ENCODE results near the gene VWCE. TPM values are rescaled to one million over a fixed set of nuclear protein-coding genes. Genes with fewer than 3 reads are reported as not detected.

VWCE gene
- total RNA-seq, 1 donor from 2014 or later = 10.6 TPM

DNA sequence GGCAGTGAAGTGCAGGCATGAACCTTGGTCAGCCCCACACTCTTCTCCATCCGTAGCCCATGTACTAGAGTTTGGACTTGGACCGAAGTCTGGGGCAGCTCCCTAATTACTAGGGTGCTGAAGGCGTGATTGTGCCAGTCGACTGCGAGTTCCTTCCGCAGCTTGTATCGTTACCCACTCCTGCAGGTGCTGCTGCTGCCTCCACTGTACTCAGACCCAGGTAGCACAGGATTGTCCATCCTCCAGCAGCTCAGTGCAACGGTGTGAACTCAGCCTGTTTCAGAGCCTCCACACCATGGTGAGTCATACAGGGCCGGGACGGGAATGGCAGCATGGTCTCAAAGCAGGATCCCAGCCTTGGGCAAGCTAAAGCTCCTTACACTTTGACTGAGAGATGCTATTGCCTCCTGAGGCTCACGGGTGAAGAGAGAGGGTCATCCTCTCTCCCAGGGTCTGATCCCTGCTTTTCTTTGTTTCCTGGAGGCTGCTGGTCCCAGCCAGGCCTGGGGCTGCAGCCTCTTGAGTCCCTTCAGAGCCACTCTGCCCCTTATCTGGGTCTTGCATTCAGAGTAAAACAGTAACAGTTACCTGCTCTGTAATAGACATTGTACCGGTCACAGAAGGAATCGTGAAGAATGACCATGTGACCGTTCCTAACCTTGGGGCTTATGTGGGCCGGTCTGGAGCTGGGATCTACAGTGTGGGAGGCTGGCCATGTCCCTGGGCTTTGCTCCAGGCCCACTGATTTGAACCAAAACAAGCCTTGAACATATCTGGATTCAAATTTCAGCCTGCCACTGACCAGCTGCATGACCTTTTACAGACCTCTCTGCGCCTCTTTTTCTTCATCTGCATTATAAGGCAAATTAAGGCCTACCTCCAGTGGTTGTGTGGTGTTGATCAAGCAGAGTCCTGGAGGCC lies 39.6 kb upstream of the VWCE start:
- Mint-ChIP-seq H3K4me1 (peaks cover 46% of the 10 kb centered on the region), H3K4me3 (peak overlapping the region; percentile 97), H3K36me3 (ENCODE audit: low read depth) (peaks cover 33% of the 10 kb centered on the region), H3K27ac (peak overlapping the region; percentile 98), H3K9me3 (no peaks in the 10 kb centered on the region), H3K27me3 (no peaks in the 10 kb centered on the region)
- peak; percentile 60 for DNase-seq
- intact Hi-C loops (cut with micrococcal nuclease) = loop anchor here (5.0 kb wide), 1 partner anchor 492 kb away; the partner anchor contains the start of gene CCDC86

DNA sequence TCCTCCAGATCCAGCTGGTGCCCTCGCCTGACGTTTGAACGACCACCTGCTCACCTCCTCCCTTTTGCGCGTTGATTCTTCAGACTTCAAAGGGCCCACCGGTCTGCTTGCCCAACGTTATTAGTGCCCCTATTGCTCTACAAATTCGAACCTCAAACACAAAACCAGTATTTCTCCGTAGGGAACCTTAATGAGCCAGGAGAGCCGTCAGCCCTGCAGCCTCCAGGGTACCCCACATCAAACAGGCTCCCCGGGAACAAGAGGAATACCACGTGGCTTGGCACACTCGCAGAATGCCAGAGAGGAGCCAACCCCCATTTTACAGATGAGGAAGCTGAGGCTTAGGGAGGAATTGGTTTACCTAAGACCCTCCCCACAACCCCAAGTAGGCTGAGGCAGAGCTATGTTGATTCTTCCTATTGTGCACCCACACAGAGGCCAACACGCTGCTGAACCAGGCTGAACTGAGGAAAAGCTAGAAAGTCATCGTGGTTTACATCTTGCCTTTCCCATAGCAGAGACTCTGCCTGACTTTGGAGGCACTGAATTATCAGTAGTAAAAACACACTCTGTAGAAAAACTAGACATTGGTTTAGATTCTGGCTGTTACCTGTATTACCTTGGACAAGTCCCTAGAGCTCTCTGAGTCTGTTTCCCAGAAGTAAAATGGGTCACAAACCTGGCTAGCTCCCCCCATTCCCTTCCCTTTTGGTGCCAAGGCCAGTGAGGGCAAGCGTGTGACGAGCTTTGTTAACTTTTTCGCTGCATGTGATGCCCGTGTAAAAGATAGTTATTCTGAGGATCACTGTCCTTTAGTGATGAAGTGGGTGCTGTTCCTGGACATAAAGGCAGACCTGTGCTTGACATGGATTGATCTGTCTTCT lies 38.7 kb upstream of the VWCE start:
- intact Hi-C loops (cut with micrococcal nuclease) = loop anchor here (1.0 to 5.0 kb wide), 5 partner anchors 29 to 491 kb away; partner anchors contain the start of genes CCDC86, CPSF7, PRPF19 and TMEM138
- H3K9me3 Mint-ChIP-seq = no peaks in the 10 kb centered on the region
- peak overlapping the region; percentile 97 for H3K4me3 Mint-ChIP-seq
- H3K4me1 Mint-ChIP-seq = peaks cover 52% of the 10 kb centered on the region
- DNase-seq = no peak
- no peaks in the 10 kb centered on the region for H3K27me3 Mint-ChIP-seq
- H3K36me3 Mint-ChIP-seq (ENCODE audit: low read depth) = peaks cover 37% of the 10 kb centered on the region
- peak overlapping the region; percentile 98 for H3K27ac Mint-ChIP-seq

DNA sequence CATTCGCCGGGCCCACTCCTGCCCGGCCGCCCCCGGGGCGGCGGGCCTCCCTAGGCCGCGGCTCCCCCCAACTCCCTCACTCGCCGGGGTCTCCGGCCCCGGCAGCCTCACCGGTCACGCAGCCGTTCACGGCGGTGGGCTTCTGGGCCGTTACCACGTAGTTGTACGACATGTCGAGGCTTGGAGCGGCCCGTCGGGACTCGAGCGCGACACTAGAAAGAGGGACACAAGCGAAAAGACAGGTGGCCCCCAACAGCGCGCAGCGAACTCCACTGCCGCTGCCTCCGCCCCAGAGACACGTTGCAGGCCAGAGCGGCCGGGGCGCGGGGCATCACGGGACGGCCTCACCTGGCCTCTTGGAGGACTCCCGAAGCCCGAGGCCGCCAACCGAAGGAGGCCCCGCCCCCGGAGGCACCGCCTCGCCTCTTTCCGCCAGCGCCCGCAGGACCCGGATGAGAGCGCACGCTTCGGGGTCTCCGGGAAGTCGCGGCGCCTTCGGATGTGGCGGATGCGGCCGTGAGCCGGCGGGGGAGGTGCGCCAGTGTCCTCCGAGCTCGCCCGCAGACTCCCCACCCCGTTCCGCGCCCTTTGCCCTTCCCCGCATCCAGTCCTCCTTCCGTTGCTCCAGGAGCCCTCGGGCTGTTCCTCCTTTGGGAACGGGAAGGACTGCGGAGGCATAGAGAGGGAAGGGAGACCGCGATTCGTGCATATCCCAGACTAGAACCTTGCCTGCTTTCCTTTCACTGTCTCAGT lies 37.9 kb upstream of the VWCE start, which contains the start of the genes DDB1 and TKFC:
Gene DDB1, minus strand, starts transcription at position 309 of the 753 bp plus-strand sequence. Its CDS starts 137 bp downstream, at position 172.
Gene TKFC, plus strand, starts transcription at position 432 of the 753 bp plus-strand sequence. CDS start 1,501 bp downstream, outside the sequence.
- H3K27ac Mint-ChIP-seq = peak within 1 kb of the TSS; percentile 98
- H3K4me3 Mint-ChIP-seq = peak within 1 kb of the TSS; percentile 97
- H3K9me3 Mint-ChIP-seq = no peaks in the 10 kb centered on the region
- peak; percentile 100 for DNase-seq
- peaks cover 43% of the 10 kb centered on the region for H3K36me3 Mint-ChIP-seq (ENCODE audit: low read depth)
- peaks cover 56% of the 10 kb centered on the region for H3K4me1 Mint-ChIP-seq
- no peaks in the 10 kb centered on the region for H3K27me3 Mint-ChIP-seq
- intact Hi-C loops (cut with micrococcal nuclease) = loop anchor here (1.0 to 5.0 kb wide), 5 partner anchors 29 to 491 kb away; partner anchors contain the start of genes CCDC86, CPSF7, PRPF19 and TMEM138

DNA sequence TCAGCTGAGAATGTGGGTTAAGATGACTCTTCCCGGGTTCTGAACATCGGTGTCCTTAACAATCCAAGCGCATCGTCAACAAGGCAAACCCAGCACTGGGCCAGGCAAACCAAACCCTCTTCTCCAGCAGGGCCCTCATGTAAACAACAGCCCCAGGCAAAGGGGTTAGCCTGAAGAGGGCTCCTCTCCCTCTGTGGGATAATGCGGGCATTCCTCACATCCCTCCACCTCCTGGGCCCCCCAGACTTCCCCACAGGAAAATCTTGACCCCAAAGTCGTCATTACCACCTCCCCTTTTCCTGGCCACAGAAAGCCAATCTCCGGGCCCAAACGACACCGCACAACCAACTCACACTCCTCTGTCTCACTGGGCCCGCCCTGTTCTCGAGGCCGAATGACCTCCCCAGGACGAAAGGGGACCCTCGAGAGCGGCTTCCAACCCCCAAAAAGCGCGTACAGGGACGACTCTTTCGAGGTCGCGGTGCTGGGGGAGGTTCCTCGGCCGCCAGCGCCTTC lies 37.2 kb upstream of the VWCE start:
- DNase-seq = peak; percentile 69
- Mint-ChIP-seq H3K27ac (peak overlapping the region; percentile 98), H3K9me3 (no peaks in the 10 kb centered on the region), H3K4me1 (peaks cover 60% of the 10 kb centered on the region), H3K27me3 (no peaks in the 10 kb centered on the region), H3K4me3 (peak overlapping the region; percentile 97), H3K36me3 (ENCODE audit: low read depth) (peaks cover 49% of the 10 kb centered on the region)
- intact Hi-C loops (cut with micrococcal nuclease) = loop anchor here (5.0 kb wide), 1 partner anchor 490 kb away; the partner anchor contains the start of gene CCDC86

DNA sequence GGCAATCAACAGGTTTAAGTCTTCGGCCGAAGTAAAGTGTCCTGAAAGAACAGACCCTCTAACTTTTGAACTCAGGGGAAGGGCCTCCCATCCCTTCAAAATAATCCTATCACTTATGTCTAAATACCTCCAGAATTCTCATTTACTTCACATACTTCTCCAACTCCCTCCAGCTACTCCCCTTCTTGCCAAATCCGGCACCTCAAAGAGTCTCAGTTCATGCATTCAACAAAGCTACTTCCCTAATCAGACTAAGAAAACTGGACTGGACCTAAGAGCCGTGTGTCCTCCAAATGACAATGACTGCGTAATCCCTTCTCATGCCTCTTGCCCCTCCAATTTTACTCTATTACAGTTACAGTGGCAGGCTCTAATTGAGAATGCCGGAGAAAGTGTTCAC lies 36.5 kb upstream of the VWCE start:
- Mint-ChIP-seq H3K36me3 (ENCODE audit: low read depth) (peaks cover 49% of the 10 kb centered on the region), H3K9me3 (no peaks in the 10 kb centered on the region), H3K27ac (peak overlapping the region; percentile 98), H3K4me3 (peak overlapping the region; percentile 97), H3K4me1 (peaks cover 56% of the 10 kb centered on the region), H3K27me3 (no peaks in the 10 kb centered on the region)
- no peak for DNase-seq
- intact Hi-C loops (cut with micrococcal nuclease) = loop anchor here (5.0 kb wide), 1 partner anchor 489 kb away; the partner anchor contains the start of gene CCDC86

DNA sequence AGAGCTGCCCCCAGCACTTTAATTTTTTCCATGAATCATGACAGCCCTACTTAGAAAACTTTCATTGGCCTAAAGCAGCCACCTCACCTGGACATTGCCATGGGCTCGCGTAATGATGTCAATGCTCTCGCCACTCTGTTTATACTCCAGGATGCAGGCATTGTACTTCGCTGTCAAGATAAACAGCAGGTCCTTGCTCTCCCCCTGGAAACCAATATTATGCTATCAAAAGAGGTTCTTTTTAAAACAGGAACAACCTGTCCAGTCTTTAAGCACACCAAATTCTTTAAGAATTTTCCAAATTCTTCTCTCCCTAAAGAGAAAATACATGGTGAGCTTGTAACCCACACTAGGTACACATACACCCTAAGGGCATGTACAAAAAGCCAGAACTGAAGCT lies 34.8 kb upstream of the VWCE start:
- Mint-ChIP-seq H3K27ac (no peak overlapping the region), H3K4me3 (no peak overlapping the region), H3K27me3 (no peaks in the 10 kb centered on the region), H3K9me3 (no peaks in the 10 kb centered on the region), H3K4me1 (peaks cover 49% of the 10 kb centered on the region), H3K36me3 (ENCODE audit: low read depth) (peaks cover 64% of the 10 kb centered on the region)
- intact Hi-C loops (cut with micrococcal nuclease) = loop anchor here (5.0 kb wide), 1 partner anchor 488 kb away; the partner anchor contains the start of gene CCDC86
- DNase-seq = no peak

DNA sequence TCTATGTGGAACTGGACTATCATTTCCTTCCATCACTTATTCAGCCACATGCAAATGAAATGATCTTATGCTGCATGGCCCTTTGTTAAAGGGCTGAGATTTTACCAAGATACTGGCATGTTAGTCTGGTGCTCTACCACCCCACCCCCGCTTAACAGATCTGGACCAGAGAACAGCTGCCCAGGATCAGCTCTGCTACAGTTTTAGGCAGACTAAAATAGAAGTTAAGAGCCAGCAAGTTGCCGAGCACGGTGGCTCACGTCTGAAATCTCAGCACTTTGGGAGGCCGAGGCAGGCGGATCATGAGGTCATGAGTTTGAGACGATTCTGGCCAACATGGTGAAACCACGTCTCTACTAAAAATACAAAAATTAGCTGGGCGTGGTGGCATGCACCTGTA lies 33.2 kb upstream of the VWCE start:
- no peak overlapping the region for H3K4me3 Mint-ChIP-seq
- no peaks in the 10 kb centered on the region for H3K27me3 Mint-ChIP-seq
- intact Hi-C loops (cut with micrococcal nuclease) = no loop called here
- H3K9me3 Mint-ChIP-seq = no peaks in the 10 kb centered on the region
- H3K4me1 Mint-ChIP-seq = peaks cover 39% of the 10 kb centered on the region
- H3K27ac Mint-ChIP-seq = peak overlapping the region; percentile 24
- no peak for DNase-seq
- H3K36me3 Mint-ChIP-seq (ENCODE audit: low read depth) = peaks cover 73% of the 10 kb centered on the region

DNA sequence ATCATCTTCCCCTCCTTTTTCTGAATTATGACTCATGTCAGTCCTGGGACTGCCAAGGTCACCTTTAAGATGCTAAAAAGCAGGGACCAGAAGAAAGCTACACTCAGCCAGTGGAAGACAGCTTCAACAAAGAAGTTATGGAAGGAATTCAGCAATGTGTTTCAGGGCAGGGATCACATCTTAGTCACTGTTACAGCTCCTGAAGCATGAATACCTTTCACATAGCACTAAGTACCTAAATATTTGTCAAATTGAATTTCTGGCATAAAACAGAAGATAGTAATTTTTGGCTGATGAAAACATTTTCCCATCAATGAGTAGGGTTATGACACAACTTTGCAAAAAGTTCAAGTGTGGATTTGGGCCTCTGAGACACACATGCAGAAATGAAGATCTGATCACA lies 32.6 kb upstream of the VWCE start:
- no peak overlapping the region for H3K4me3 Mint-ChIP-seq
- no peaks in the 10 kb centered on the region for H3K27me3 Mint-ChIP-seq
- peaks cover 37% of the 10 kb centered on the region for H3K4me1 Mint-ChIP-seq
- no peaks in the 10 kb centered on the region for H3K9me3 Mint-ChIP-seq
- intact Hi-C loops (cut with micrococcal nuclease) = no loop called here
- no peak for DNase-seq
- H3K36me3 Mint-ChIP-seq (ENCODE audit: low read depth) = peaks cover 76% of the 10 kb centered on the region
- H3K27ac Mint-ChIP-seq = peak overlapping the region; percentile 55

DNA sequence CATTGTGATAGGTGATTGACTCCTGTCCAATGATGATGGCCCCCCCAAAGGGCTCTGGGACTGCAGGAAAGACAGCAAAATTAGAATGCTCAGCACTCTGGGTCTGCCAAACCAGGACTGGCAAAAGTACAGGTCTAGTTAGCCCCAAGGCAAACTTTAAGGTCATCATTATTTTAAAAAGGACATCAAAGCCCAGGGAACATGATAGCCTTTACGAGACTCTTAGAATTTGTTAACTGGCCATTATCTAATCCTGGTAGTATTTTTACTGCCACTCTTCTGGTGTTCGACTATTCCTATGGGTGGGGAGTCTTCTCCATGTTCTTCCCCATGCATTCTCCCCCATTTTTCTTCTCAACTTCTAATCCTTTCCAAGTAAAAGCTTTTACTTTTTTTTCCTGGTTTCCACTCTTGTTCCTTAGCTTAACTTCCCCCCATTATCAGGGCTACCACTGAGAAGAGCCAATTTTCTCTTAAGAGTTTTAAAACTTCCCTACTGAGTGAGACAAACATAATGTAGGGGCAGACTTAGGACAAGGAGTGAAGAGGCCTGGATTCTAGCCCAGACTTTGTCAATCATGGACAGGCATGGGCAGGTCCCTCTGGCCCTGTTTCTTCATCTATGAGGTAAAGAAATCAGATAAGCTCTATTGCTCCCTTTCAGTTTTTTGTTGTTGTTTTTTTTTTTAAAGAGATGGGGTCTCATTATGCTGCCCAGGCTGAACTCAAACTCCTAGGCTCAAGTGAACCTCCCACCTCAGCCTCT lies 30.7 kb upstream of the VWCE start:
- Mint-ChIP-seq H3K27me3 (no peaks in the 10 kb centered on the region), H3K36me3 (ENCODE audit: low read depth) (peaks cover 72% of the 10 kb centered on the region), H3K4me3 (no peak overlapping the region), H3K27ac (no peak overlapping the region), H3K4me1 (peaks cover 23% of the 10 kb centered on the region), H3K9me3 (no peaks in the 10 kb centered on the region)
- intact Hi-C loops (cut with micrococcal nuclease) = no loop called here
- DNase-seq = no peak

DNA sequence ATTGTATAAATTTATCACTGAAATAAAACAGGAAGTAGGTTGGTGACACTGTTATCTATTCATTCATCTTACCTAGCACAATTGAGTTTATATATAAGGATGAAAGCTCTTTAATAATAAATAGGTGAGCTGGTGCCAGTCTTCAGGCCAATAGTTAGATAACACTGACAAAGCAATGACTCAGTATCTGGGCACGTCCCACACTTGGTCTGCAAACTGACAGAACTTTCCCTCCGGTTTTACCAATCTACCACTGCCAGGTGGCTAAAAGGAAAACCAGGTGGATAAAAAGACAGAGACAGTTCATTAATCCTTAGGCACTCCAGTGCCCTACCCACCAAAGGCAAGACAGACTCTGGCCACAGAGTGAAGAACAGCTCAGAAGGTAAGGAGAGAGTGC lies 20.1 kb upstream of the VWCE start:
- intact Hi-C loops (cut with micrococcal nuclease) = no loop called here
- no peaks in the 10 kb centered on the region for H3K27me3 Mint-ChIP-seq
- no peaks in the 10 kb centered on the region for H3K9me3 Mint-ChIP-seq
- peaks cover 55% of the 10 kb centered on the region for H3K36me3 Mint-ChIP-seq (ENCODE audit: low read depth)
- H3K4me1 Mint-ChIP-seq = no peaks in the 10 kb centered on the region
- no peak overlapping the region for H3K27ac Mint-ChIP-seq
- DNase-seq = no peak
- H3K4me3 Mint-ChIP-seq = no peak overlapping the region

DNA sequence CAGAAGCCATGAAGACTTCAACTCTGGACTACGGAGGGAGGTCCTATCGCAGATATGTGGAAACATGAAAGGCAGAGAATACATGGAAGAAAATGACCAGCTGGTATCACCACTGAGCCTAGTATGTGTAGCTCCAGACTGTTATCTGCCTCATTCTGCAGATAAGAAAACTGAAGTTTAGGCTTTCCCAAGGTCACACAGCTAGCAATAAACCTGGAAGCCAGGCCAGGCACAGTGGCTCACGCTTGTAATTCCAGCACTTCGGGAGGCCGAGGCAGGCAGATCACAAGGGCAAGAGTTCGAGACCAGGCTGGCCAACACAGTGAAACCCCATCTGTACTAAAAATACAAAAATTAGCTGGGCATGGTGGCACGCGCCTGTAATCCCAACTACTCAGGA lies 15.6 kb upstream of the VWCE start:
- Mint-ChIP-seq H3K4me1 (no peaks in the 10 kb centered on the region), H3K4me3 (no peak overlapping the region), H3K27me3 (no peaks in the 10 kb centered on the region), H3K9me3 (no peaks in the 10 kb centered on the region), H3K27ac (no peak overlapping the region), H3K36me3 (ENCODE audit: low read depth) (peaks cover 36% of the 10 kb centered on the region)
- intact Hi-C loops (cut with micrococcal nuclease) = no loop called here
- DNase-seq = no peak

DNA sequence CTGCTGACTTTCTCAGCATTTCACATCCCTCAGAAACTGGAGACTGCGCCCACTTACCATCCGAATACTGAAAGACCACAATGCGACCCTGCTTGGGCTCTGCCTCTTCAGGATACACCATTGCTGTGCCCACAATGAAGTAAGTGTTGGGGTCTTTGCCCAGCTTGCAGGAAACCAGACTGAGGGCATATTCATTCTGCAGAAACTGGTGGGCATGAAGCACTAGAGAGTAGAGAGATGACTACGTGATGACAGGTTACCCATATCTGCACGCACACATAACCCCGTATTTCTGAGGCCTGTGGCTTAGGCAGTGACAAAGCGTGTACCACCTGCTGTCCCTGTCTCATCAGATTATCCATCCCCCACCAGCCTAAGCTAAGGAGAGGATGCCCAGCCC lies 14.6 kb upstream of the VWCE start:
- Mint-ChIP-seq H3K36me3 (ENCODE audit: low read depth) (peaks cover 39% of the 10 kb centered on the region), H3K4me1 (no peaks in the 10 kb centered on the region), H3K9me3 (no peaks in the 10 kb centered on the region), H3K4me3 (no peak overlapping the region), H3K27ac (no peak overlapping the region), H3K27me3 (no peaks in the 10 kb centered on the region)
- DNase-seq = no peak
- intact Hi-C loops (cut with micrococcal nuclease) = no loop called here

Measured in activated CD4-positive, alpha-beta T cell treated with anti-CD3 and anti-CD28 coated beads, Interleukin-2, amount 10 ng/mL, durations not matched to agents 24 days and 14 days (primary cell).